HL-60 (cell line): ENCODE results near the gene SLC7A7.

Experiments
- GABPA ChIP-seq: IDR thresholded peaks from 2 replicates; pipeline ENCODE4 v1.6.1; 2012; ENCODE audit warnings: low read depth
- POLR2AphosphoS5 ChIP-seq: IDR thresholded peaks from 2 replicates; pipeline ENCODE4 v1.6.1; 2012; ENCODE audit warnings: low read depth
- SPI1 ChIP-seq: IDR thresholded peaks from 2 replicates; pipeline ENCODE4 v1.6.1; 2012; ENCODE audit warnings: low read depth, mild to moderate bottlenecking, borderline replicate concordance
- TF ChIP-seq, protein P1 (sequence below): IDR thresholded peaks from one replicate; pipeline ENCODE4 v1.5.1; 2011; ENCODE audit warnings: low read length, control low read depth, inconsistent platforms; ENCODE audit not compliant: insufficient read depth
- TF ChIP-seq, protein P2 (sequence below): IDR thresholded peaks from 2 replicates; pipeline ENCODE4 v1.6.1; 2012; ENCODE audit warnings: low read depth; ENCODE audit not compliant: insufficient replicate concordance

DNA sequence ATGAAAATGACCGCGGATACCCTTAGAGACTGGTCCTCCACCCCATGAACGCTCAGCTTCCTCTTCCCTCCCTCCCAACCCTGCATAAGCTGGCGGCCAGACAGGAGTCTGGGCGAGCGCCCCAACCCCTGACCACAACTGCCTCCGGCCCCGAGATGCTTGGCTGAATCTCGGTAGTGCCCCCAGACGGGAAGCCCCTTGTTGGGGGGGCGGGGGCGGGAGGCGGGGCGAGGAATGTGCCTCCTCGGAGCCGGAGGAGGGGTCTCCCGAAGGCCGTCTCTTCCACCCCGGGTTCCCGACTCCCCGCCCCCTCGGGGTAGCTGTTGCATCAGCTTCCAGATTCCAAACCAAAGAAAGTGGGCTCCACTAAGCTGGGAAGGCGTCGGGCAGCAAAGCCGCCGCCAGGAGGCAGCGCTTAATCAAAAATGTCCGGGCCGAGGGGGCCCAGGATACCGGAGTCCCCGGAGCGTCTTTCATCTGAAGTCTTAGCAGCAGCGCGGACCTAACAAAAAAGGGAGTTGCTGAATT, 7.4 kb upstream of the SLC7A7 start:
- TF ChIP-seq, protein P1, sequence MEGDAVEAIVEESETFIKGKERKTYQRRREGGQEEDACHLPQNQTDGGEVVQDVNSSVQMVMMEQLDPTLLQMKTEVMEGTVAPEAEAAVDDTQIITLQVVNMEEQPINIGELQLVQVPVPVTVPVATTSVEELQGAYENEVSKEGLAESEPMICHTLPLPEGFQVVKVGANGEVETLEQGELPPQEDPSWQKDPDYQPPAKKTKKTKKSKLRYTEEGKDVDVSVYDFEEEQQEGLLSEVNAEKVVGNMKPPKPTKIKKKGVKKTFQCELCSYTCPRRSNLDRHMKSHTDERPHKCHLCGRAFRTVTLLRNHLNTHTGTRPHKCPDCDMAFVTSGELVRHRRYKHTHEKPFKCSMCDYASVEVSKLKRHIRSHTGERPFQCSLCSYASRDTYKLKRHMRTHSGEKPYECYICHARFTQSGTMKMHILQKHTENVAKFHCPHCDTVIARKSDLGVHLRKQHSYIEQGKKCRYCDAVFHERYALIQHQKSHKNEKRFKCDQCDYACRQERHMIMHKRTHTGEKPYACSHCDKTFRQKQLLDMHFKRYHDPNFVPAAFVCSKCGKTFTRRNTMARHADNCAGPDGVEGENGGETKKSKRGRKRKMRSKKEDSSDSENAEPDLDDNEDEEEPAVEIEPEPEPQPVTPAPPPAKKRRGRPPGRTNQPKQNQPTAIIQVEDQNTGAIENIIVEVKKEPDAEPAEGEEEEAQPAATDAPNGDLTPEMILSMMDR: peak; percentile 44
- TF ChIP-seq, protein P2, sequence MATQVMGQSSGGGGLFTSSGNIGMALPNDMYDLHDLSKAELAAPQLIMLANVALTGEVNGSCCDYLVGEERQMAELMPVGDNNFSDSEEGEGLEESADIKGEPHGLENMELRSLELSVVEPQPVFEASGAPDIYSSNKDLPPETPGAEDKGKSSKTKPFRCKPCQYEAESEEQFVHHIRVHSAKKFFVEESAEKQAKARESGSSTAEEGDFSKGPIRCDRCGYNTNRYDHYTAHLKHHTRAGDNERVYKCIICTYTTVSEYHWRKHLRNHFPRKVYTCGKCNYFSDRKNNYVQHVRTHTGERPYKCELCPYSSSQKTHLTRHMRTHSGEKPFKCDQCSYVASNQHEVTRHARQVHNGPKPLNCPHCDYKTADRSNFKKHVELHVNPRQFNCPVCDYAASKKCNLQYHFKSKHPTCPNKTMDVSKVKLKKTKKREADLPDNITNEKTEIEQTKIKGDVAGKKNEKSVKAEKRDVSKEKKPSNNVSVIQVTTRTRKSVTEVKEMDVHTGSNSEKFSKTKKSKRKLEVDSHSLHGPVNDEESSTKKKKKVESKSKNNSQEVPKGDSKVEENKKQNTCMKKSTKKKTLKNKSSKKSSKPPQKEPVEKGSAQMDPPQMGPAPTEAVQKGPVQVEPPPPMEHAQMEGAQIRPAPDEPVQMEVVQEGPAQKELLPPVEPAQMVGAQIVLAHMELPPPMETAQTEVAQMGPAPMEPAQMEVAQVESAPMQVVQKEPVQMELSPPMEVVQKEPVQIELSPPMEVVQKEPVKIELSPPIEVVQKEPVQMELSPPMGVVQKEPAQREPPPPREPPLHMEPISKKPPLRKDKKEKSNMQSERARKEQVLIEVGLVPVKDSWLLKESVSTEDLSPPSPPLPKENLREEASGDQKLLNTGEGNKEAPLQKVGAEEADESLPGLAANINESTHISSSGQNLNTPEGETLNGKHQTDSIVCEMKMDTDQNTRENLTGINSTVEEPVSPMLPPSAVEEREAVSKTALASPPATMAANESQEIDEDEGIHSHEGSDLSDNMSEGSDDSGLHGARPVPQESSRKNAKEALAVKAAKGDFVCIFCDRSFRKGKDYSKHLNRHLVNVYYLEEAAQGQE: no peak
- TF ChIP-seq POLR2AphosphoS5: no peak
- TF ChIP-seq GABPA: no peak
- TF ChIP-seq SPI1: no peak
